Body of pancreas (tissue), 4 donors: ENCODE data around the gene SPDYE4. TPM values are rescaled to one million over a fixed set of nuclear protein-coding genes. Genes with fewer than 3 reads are reported as not detected.

Experiments
- ATAC-seq: fragments of 150-250 bp; one replicate; pipeline ENCODE4 v1.9.1; 2016
- DNase-seq, 4 donors: peaks; one replicate each; pipeline ENCODE4 v3.0.0-alpha.2; 2019
- H3K27ac ChIP-seq, 4 donors: fragments of 200-600 bp; sonication (generic); 1 replicate in 3 of 4; 2 replicates in 1 of 4; pipeline versions ENCODE4 v1.5.1 to v1.6.1; 2016 to 2019; ENCODE audit warnings: mild to moderate bottlenecking in 1 of 4, mixed read lengths in 1 of 4, moderate library complexity in 1 of 4
- H3K27me3 ChIP-seq, 2 donors: fragments of 200-600 bp; sonication (generic); one replicate each; pipeline ENCODE4 v1.6.0; 2016; ENCODE audit warnings: mild to moderate bottlenecking in 1 of 2
- H3K36me3 ChIP-seq, 2 donors: fragments of 200-600 bp; sonication (generic); replicated peaks in 1 of 2; 2 replicates each; pipeline ENCODE4 v1.5.1; 2016; ENCODE audit warnings: low read depth in 2 of 2; ENCODE audit not compliant: insufficient read depth in 1 of 2
- H3K4me1 ChIP-seq: fragments of 200-600 bp; sonication (generic); one replicate; pipeline ENCODE4 v1.6.0; 2016
- H3K4me3 ChIP-seq, 2 donors: fragments of 200-600 bp; sonication (generic); 1 replicate in 1 of 2; 2 replicates in 1 of 2; pipeline ENCODE4 v1.5.1; 2016 to 2019
- H3K9me3 ChIP-seq, 3 donors: fragments of 200-600 bp; sonication (generic); 1 replicate in 2 of 3; 2 replicates in 1 of 3; pipeline ENCODE4 v1.5.1; 2016
- POLR2A ChIP-seq, 3 donors: fragments of 450-650 bp; IDR thresholded peaks; one replicate each; pipeline ENCODE4 v1.6.1; 2016; ENCODE audit warnings: antibody characterized with exemption in 3 of 3, mild to moderate bottlenecking in 2 of 3
- WGBS, 2 donors: methylation state at CpG; one replicate each; pipeline ENCODE4 v1.1.5; 2017; 5-methylcytosine and 5-hydroxymethylcytosine counted together
- intact Hi-C: fragments of 100-400 bp; cut with DNase I; formaldehyde crosslinking; loops from one replicate; pipeline ENCODE4 v1.15.1; 2023
- total RNA-seq, 2 donors: library from RNA; depleted of rRNA; stranded (reverse); fragments of >200 nt; gene quantifications; one replicate each; pipeline ENCODE4 v1.1.0, GENCODE V29; 2016
- TF ChIP-seq, protein P1 (sequence below), 7 experiments: fragments of 450-650 bp in 4 of 7; fragments of 200-600 bp in 3 of 7; sonication (generic) in 3 of 7; IDR thresholded peaks; one replicate each; pipeline ENCODE4 v1.5.1; 2016 to 2019; ENCODE audit warnings: antibody characterized with exemption in 7 of 7

The SPDYE4 gene
- total RNA-seq, 2 donors from 2014 or later: not detected

DNA sequence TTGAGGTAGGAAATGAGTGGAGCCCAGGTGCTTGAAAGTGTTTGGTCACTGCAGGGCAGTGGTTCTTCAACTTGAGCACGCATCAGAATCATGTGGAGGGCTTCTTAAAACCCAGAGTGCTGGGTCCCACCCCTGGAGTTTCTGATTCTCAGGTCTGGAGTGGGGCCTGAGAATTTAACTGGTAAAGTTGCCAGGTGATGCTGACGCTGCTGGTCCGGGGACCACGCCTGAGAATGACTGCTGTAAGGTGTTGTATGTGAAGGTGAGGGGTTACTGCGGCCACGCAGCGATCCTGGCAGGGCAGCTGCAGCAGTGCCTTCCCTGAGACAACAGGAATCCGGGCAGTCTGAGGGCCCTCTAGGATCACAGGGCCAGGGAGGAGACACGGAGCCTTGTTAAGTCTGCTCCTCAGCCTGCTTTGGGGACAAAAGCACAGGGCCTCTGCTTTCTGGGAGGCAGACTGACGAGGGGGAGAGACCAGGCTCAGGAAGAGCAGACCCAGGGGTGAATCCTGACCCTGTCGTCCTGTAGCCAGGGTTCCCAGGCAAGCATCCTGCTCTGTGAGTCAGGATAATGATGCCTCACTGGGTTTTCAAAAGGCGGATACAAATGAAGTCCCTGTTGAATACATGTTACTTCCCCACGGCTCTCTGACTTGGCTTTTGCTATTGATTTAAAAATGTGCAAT, 30.0 kb downstream of the SPDYE4 start:
- Histone ChIP-seq H3K36me3 (no peaks in the 10 kb centered on the region), H3K27me3 (no peaks in the 10 kb centered on the region), H3K27ac (no peak overlapping the region), H3K9me3 (no peaks in the 10 kb centered on the region), H3K4me3 (no peak overlapping the region), H3K4me1 (no peaks in the 10 kb centered on the region)
- DNase-seq (no peak), ATAC-seq (no peak)
- WGBS, 2 donors: 84 to 95% methylated on average over 4 to 13 of the region's 13 CpGs
- intact Hi-C loops: no loop called here
- TF ChIP-seq, protein P1, sequence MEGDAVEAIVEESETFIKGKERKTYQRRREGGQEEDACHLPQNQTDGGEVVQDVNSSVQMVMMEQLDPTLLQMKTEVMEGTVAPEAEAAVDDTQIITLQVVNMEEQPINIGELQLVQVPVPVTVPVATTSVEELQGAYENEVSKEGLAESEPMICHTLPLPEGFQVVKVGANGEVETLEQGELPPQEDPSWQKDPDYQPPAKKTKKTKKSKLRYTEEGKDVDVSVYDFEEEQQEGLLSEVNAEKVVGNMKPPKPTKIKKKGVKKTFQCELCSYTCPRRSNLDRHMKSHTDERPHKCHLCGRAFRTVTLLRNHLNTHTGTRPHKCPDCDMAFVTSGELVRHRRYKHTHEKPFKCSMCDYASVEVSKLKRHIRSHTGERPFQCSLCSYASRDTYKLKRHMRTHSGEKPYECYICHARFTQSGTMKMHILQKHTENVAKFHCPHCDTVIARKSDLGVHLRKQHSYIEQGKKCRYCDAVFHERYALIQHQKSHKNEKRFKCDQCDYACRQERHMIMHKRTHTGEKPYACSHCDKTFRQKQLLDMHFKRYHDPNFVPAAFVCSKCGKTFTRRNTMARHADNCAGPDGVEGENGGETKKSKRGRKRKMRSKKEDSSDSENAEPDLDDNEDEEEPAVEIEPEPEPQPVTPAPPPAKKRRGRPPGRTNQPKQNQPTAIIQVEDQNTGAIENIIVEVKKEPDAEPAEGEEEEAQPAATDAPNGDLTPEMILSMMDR (IDR thresholded peaks at IDR 0.05): no peak
- TF ChIP-seq POLR2A (IDR thresholded peaks at IDR 0.05): no peak

DNA sequence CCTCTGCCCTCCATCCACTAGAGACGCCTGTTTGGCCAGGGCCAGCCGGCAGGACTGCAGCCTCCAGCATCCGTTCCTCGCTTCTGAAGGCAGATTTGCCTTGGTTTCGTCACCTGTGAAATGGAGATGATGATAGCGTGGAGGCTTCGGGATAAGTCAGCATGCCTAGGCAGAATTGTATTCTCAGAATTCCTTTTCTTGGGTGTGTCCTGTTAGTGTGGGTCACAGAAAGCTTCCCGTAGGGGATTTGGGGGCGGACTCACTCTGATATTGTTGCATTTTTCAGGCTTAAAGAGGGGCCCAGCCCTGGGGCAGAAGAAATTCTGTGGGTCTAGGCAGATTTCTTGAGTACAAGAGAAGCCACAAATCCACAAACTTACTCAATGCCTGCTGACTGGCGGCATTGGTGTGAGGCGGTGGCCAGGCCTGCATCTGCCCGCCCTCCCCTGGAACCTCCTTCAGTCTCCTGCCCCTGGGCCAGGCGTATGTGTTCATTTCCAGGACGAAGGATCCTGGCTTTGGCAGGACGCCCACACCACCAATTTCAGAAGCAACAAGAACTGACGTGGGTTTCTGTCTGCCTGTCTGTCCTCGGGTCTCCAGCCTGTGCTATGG, 31.3 kb downstream of the SPDYE4 start:
- H3K27me3 ChIP-seq: no peaks in the 10 kb centered on the region
- no peaks in the 10 kb centered on the region for H3K36me3 ChIP-seq
- H3K27ac ChIP-seq: no peak overlapping the region
- intact Hi-C loops: no loop called here
- DNase-seq (no peak), ATAC-seq (no peak)
- no peaks in the 10 kb centered on the region for H3K9me3 ChIP-seq
- TF ChIP-seq, protein P1 (IDR thresholded peaks at IDR 0.05): no peak
- TF ChIP-seq POLR2A (IDR thresholded peaks at IDR 0.05): no peak
- H3K4me1 ChIP-seq: no peaks in the 10 kb centered on the region
- WGBS, 2 donors: 63 to 64% methylated on average over 17 of the region's 17 CpGs
- no peak overlapping the region for H3K4me3 ChIP-seq

DNA sequence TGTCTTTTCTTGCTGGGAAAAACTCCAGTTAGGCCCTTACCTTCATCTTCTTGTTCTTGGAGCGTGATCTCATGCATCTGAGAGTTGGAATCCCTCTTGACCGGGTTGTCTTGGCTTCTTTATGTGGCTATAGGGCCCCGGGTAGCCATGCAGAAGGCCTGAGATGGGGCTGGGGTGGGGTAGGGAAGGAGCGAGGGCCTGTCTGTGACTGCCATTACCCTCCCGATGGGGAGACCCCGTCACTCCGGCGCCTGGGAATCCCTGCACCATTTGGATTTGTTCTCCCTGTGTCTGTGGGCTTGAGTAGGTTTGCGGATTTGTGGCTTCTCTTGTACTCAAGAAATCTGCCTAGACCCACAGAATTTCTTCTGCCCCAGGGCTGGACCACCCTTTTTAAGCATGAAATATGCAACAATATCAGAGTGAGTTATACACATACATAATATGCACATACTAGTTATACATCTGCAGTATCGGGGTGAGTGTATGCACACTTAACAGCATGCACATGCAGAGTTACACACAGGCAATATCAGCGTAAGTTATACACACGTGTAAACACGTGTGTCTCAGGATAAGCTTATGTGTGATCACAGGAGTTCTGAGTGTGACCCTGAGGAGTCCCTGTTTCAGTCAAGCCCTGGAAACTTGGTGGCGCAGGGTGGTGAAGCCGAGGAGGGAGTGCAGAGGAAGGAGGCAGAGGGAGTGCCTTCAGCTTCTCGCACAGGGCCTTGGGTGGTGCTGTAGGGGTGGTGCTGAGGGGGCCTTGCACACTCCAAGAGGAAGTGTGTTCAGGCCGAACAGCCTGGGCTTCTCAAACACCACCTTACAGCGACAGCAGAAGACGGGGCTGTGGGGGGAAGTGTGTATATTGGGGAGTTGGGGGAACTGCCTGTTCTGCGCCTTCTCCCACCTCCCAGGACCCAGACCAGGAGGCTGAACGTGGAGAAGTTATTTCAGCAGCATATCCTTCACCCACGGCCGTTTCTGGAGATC, 32.2 kb downstream of the SPDYE4 start:
- ATAC-seq: no peak
- Histone ChIP-seq H3K4me3 (no peak overlapping the region), H3K4me1 (no peaks in the 10 kb centered on the region), H3K9me3 (no peaks in the 10 kb centered on the region), H3K36me3 (no peaks in the 10 kb centered on the region), H3K27me3 (no peaks in the 10 kb centered on the region), H3K27ac (no peak overlapping the region)
- intact Hi-C loops: no loop called here
- no peak for DNase-seq
- TF ChIP-seq, protein P1 (IDR thresholded peaks at IDR 0.05): no peak
- TF ChIP-seq POLR2A (IDR thresholded peaks at IDR 0.05): no peak
- 75 to 82% methylated on average over 21 to 23 of the region's 23 CpGs for WGBS, 2 donors

DNA sequence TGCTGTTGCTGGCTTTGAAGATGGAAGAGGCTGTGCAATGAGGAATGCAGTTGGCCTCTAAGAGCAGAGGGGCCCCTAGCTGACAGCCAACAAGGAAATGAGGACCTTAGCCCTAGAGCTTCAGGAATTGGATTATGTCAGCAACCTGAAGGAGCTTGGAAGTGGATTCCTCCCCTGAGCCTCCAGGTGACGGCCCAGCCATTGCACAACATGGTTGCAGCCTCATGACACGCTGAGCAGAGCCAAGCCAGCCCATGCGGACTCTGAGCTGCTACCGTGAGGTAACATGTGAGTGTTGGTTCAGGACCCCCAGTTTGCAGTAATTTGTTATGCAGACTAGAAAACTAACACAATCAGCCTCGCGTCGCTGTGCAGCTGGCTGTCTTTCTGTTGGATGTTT, 33.9 kb downstream of the SPDYE4 start:
- intact Hi-C loops: no loop called here
- 88 to 89% methylated on average over 7 of the region's 7 CpGs for WGBS, 2 donors
- TF ChIP-seq, protein P1 (IDR thresholded peaks at IDR 0.05): no peak
- TF ChIP-seq POLR2A (IDR thresholded peaks at IDR 0.05): no peak
- H3K4me1 ChIP-seq: no peaks in the 10 kb centered on the region
- H3K27me3 ChIP-seq: no peaks in the 10 kb centered on the region
- H3K9me3 ChIP-seq: no peaks in the 10 kb centered on the region
- H3K27ac ChIP-seq: no peak overlapping the region
- no peak overlapping the region for H3K4me3 ChIP-seq
- H3K36me3 ChIP-seq: no peaks in the 10 kb centered on the region
- ATAC-seq (no peak), DNase-seq (no peak)
